Measurements from ENCODE around the gene ADGRD1.

Gene ADGRD1

DNA sequence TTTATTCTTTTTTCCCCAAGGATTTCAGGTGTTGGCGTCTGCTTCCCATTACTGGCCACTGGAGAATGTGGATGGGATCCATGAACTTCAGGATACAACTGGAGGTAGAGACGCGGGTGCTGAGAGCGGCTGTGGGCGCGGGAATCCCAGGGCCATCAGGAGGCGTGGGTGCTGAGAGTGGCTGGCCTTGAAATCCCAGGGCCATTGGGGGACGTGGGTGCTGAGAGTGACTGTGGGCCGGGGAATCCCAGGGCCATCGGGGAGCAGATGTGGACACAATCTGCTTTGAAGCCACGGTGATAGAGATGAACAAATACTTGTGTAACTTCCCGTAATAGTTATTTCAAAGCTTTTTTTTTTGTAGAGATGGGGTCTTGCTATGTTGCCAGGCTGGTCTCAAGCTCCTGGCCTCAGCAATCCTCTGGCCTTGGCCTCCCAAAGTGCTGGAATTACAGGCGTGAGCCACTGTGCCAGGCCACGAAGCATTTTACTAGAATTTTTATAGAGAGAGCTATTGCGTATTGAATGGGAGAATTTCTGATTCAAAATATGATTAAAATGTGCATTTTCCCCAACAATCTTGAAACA is 12.8 kb downstream of the ADGRD1 start:
- TF ChIP-seq, protein P1, sequence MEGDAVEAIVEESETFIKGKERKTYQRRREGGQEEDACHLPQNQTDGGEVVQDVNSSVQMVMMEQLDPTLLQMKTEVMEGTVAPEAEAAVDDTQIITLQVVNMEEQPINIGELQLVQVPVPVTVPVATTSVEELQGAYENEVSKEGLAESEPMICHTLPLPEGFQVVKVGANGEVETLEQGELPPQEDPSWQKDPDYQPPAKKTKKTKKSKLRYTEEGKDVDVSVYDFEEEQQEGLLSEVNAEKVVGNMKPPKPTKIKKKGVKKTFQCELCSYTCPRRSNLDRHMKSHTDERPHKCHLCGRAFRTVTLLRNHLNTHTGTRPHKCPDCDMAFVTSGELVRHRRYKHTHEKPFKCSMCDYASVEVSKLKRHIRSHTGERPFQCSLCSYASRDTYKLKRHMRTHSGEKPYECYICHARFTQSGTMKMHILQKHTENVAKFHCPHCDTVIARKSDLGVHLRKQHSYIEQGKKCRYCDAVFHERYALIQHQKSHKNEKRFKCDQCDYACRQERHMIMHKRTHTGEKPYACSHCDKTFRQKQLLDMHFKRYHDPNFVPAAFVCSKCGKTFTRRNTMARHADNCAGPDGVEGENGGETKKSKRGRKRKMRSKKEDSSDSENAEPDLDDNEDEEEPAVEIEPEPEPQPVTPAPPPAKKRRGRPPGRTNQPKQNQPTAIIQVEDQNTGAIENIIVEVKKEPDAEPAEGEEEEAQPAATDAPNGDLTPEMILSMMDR (IDR thresholded peaks at IDR 0.05; ENCODE audit: low read depth, low read length): no peak

DNA sequence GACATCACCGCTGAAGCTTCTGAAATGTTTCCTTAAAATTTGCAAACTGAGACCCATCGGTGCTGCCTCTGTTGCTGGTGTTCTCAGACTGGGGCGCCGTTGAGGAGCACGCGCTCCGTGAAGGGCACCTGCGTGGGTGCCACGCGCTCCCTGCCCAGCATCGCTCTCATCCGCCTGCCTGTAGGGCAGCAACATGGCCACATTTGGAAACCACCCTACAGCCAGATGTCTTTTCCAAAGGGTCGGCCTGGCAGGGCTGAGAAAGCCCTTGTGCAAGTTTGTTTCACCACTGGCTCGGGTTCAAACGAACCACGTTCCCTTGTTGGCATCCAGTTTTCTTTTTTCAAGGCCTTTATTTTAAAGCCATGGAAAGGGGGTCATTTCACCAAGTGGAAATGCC is 13.9 kb downstream of the ADGRD1 start:
- no peak overlapping the region for H3K4me3 ChIP-seq (ENCODE audit: low read depth, low read length)
- TF ChIP-seq, protein P1 (IDR thresholded peaks at IDR 0.05; ENCODE audit: low read depth, low read length): no peak

More for the DNA sequence above, 12.8 kb downstream of the ADGRD1 start:
- H3K4me3 ChIP-seq (ENCODE audit: low read depth, low read length): no peak overlapping the region

DNA sequence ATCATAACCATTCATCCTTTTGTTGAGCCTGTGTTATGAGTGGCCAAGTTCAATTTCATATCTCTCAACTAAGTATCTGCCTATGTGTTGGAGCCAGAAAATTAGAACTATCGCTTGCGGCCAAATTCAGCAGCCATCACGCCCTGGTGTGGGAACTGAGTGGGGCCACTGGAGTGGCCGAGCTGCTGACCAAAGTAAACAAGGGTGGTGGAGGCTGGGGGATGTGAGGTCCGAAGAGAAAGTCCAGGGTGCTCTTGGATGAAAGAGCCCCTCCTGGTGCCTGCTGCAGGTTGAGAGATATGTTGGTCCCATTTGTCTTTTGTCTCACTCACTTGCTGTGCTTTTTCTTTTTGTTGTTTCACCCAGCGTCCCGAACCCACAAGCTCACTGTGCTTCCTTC is 14.9 kb downstream of the ADGRD1 start:
- TF ChIP-seq, protein P1 (IDR thresholded peaks at IDR 0.05; ENCODE audit: low read depth, low read length): no peak

DNA sequence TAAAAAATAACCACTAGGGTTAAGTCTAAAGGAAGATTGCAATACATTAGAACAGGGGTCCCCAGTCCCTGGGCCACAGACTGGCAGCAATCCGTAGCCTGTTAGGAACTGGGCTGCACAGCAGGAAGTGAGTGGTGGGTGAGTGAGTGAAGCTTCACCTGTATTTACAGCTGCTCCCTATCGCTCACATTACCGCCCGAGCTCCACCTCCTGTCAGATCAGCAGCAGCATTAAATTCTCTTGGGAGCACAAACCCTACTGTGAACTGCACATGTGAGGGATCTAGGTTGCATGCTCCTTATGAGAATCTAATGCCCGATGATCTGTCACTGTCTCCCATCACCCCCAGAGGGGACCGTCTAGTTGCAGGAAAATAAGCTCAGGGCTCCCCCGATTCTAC is 15.5 kb downstream of the ADGRD1 start:
- H3K4me3 ChIP-seq (ENCODE audit: low read depth, low read length): no peak overlapping the region
- TF ChIP-seq, protein P1 (IDR thresholded peaks at IDR 0.05; ENCODE audit: low read depth, low read length): no peak

More for the DNA sequence above, 14.9 kb downstream of the ADGRD1 start:
- H3K4me3 ChIP-seq (ENCODE audit: low read depth, low read length): no peak overlapping the region

DNA sequence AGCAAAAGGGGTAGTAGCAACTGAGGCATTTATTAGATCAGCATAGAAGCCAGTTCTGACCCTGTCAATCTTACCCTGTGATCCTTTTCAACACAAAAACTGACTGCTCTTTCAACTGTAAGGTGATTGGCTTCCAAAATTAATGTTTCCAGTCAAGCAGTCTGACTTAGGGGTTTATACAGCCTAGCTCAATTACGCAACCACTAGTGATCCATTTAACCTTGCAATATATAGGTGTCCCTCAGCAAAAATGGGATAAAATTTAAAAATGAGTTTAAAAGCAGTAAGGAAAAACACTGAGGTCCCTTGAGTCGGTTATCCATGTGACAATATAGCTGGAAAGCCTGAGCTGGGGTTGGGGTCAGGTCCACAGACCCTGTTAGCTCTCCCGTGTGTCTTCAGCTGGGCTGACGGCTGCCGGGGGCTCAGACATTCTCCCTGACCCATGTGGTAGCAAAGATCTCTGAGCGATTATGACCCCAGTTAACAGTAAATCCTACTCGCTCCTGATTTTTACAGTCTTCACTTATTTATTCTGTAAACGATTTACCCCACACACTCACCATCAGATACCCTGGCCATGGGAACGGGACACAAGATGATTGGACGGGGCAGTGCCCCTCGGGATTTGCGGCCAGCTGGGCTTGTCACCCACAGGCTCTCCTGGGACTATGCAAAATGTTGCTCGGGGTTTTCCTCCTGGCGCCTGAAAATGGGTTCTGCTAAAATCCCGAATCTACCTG is 16.6 kb downstream of the ADGRD1 start:
- TF ChIP-seq, protein P1 (IDR thresholded peaks at IDR 0.05; ENCODE audit: low read depth, low read length): no peak
- H3K4me3 ChIP-seq (ENCODE audit: low read depth, low read length): no peak overlapping the region

DNA sequence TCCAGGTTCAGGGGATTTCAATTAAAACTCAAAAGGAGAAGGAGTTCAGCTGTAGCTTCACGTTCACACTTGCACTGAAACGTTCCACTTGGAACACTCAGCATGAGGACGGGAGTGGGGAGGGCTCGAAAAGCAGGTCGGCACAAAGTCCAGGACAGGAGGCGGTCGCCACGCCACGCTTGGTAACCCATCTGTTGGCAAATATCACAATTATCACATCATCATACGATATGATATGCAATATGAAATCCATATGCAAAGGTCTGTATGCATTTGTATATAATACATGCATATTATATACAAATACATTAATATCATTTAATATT is 17.2 kb downstream of the ADGRD1 start:
- H3K4me3 ChIP-seq (ENCODE audit: low read depth, low read length): no peak overlapping the region
- TF ChIP-seq, protein P1 (IDR thresholded peaks at IDR 0.05; ENCODE audit: low read depth, low read length): no peak

DNA sequence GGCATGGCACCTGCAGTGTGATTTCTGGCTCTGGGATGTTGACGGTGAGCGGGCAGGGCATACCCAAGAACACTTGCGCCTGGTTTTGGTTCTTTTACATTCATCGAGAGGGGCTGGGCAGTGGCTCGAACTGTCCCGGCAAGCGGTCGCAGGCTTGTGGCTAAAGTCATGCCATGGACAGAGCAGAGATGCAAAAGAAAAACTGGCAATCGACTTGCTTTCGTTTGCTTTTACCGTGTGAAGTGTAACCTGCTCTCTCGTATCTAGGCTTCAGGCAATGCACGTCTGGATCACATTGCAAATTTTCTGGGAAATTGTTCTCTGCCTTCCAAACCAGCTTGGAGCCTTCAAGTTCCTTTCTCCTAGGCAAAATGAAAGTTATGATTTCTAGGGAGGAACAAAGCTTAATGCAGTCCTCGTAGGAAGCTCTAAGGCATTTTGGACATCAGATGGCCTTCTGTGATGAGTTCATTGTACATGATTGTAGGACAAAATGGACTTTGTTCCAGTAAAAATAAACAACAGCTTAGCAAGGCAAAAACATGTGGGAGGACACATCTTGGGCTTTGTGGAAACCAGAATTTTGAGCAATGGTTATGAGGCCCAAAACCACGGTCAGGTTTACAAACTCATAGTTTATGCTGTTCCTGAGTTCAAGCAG is 18.3 kb downstream of the ADGRD1 start:
- no peak overlapping the region for H3K4me3 ChIP-seq (ENCODE audit: low read depth, low read length)
- TF ChIP-seq, protein P1 (IDR thresholded peaks at IDR 0.05; ENCODE audit: low read depth, low read length): no peak

All from WI38 (cell line).